MM.1S (cell line): ENCODE data around the gene EML5.

ENCODE experiments used
- DNase-seq: peaks from one replicate; pipeline ENCODE4 v3.0.0-alpha.2; 2015
- H2AFZ ChIP-seq: fragments of 300-600 bp; sonication (generic); 2 replicates; pipeline ENCODE4 v1.6.0; 2016; ENCODE audit warnings: antibody characterized with exemption, low read length
- H3F3A ChIP-seq: fragments of 300-600 bp; sonication (generic); 2 replicates; pipeline ENCODE4 v1.6.1; 2016; ENCODE audit warnings: mild to moderate bottlenecking, antibody characterized with exemption, low read length, moderate library complexity, mixed read lengths; ENCODE audit not compliant: insufficient read depth
- H3K27ac ChIP-seq: fragments of 300-600 bp; sonication (generic); 2 replicates; pipeline ENCODE4 v1.5.1; 2016; ENCODE audit warnings: mild to moderate bottlenecking, low read length
- H3K27me3 ChIP-seq: fragments of 300-600 bp; sonication (generic); replicated peaks from 2 replicates; pipeline ENCODE4 v1.6.0; 2016; ENCODE audit warnings: low read length; ENCODE audit not compliant: insufficient read depth
- H3K36me3 ChIP-seq: fragments of 300-600 bp; sonication (generic); replicated peaks from 2 replicates; pipeline ENCODE4 v1.6.1; 2016; ENCODE audit warnings: mild to moderate bottlenecking, low read length, mixed read lengths; ENCODE audit not compliant: insufficient read depth
- H3K4me1 ChIP-seq: fragments of 300-600 bp; sonication (generic); 2 replicates; pipeline ENCODE4 v1.6.1; 2016; ENCODE audit warnings: low read length, mixed read lengths
- H3K4me2 ChIP-seq: fragments of 300-600 bp; sonication (generic); 2 replicates; pipeline ENCODE4 v1.6.0; 2016; ENCODE audit warnings: low read depth, low read length
- H3K4me3 ChIP-seq: fragments of 300-600 bp; sonication (generic); 2 replicates; pipeline ENCODE4 v1.5.1; 2016; ENCODE audit warnings: low read length, mixed read lengths
- H3K79me2 ChIP-seq: fragments of 300-600 bp; sonication (generic); 2 replicates; pipeline ENCODE4 v1.6.1; 2016; ENCODE audit warnings: mixed run types, low read length, mixed read lengths
- H3K9ac ChIP-seq: fragments of 300-600 bp; sonication (generic); 2 replicates; pipeline ENCODE4 v1.6.1; 2016; ENCODE audit warnings: low read length, mixed read lengths
- H3K9me2 ChIP-seq: fragments of 300-600 bp; sonication (generic); replicated peaks from 2 replicates; pipeline ENCODE4 v1.6.1; 2016; ENCODE audit warnings: mild to moderate bottlenecking, low read length, mixed read lengths; ENCODE audit not compliant: insufficient read depth
- H3K9me3 ChIP-seq: fragments of 300-600 bp; sonication (generic); replicated peaks from 2 replicates; pipeline ENCODE4 v1.6.1; 2016; ENCODE audit warnings: mild to moderate bottlenecking, low read length, mixed read lengths; ENCODE audit not compliant: insufficient read depth
- H4K20me1 ChIP-seq: fragments of 300-600 bp; sonication (generic); 2 replicates; pipeline ENCODE4 v1.6.1; 2016; ENCODE audit warnings: mild to moderate bottlenecking, low read length, moderate library complexity, mixed read lengths; ENCODE audit not compliant: insufficient read depth
- EZH2 ChIP-seq: fragments of 300-600 bp; sonication (generic); optimal IDR thresholded peaks from 2 replicates; pipeline ENCODE3; 2017; ENCODE audit warnings: low read depth, mild to moderate bottlenecking, antibody characterized with exemption, low read length, mixed read lengths
- EZH2phosphoT487 ChIP-seq: fragments of 300-600 bp; sonication (generic); IDR thresholded peaks from 2 replicates; pipeline ENCODE4 v1.6.1; 2018; ENCODE audit warnings: antibody characterized with exemption, low read length
- TF ChIP-seq, protein P1 (sequence below): fragments of 300-600 bp; sonication (generic); IDR thresholded peaks from 2 replicates; pipeline ENCODE4 v1.5.1; 2016; ENCODE audit warnings: antibody characterized with exemption, low read length, mixed read lengths

The EML5 gene

DNA sequence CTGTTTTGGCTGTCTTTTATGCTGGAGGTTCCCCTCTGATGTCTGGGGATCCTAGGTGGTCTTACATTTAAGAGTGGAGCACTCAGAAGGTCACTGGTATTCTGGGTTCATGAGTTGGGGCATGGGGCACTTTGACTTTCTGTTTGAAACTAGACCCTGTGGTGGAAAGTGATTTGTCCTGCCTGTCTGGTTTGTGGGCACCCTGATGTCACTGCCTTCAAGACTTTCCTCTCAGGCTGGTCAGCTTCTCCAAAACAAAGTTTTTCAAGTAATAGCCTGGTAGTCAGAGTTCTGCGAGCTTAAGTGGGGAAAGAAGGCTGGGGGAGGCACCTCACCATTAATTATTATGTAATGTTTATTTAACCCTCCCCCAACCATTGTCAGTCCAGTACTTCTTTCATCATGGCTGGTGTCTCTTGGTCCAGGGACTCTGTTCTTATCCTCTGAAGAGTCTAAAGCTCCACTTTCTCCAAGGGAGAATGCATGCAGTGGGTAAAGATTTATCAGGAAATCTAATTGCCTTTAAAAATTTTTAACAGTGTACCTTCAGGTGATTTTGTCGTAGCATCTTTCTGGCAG, 194.6 kb downstream of the EML5 start:
- H3K9me2 ChIP-seq, result no peaks in the 10 kb centered on the region
- H3K79me2 ChIP-seq, result no peaks in the 10 kb centered on the region
- H3K36me3 ChIP-seq, result no peaks in the 10 kb centered on the region
- TF ChIP-seq EZH2 (no peak), EZH2phosphoT487 (no peak)
- TF ChIP-seq, protein P1, sequence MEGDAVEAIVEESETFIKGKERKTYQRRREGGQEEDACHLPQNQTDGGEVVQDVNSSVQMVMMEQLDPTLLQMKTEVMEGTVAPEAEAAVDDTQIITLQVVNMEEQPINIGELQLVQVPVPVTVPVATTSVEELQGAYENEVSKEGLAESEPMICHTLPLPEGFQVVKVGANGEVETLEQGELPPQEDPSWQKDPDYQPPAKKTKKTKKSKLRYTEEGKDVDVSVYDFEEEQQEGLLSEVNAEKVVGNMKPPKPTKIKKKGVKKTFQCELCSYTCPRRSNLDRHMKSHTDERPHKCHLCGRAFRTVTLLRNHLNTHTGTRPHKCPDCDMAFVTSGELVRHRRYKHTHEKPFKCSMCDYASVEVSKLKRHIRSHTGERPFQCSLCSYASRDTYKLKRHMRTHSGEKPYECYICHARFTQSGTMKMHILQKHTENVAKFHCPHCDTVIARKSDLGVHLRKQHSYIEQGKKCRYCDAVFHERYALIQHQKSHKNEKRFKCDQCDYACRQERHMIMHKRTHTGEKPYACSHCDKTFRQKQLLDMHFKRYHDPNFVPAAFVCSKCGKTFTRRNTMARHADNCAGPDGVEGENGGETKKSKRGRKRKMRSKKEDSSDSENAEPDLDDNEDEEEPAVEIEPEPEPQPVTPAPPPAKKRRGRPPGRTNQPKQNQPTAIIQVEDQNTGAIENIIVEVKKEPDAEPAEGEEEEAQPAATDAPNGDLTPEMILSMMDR, result no peak
- no peaks in the 10 kb centered on the region for H4K20me1 ChIP-seq
- no peaks in the 10 kb centered on the region for H3K4me1 ChIP-seq
- H3K27ac ChIP-seq, result no peak overlapping the region
- no peaks in the 10 kb centered on the region for H3F3A ChIP-seq
- H3K4me2 ChIP-seq, result no peak overlapping the region
- DNase-seq, result no peak
- no peak overlapping the region for H3K4me3 ChIP-seq
- no peak overlapping the region for H2AFZ ChIP-seq
- H3K9me3 ChIP-seq, result no peaks in the 10 kb centered on the region
- no peak overlapping the region for H3K9ac ChIP-seq
- H3K27me3 ChIP-seq, result no peaks in the 10 kb centered on the region

DNA sequence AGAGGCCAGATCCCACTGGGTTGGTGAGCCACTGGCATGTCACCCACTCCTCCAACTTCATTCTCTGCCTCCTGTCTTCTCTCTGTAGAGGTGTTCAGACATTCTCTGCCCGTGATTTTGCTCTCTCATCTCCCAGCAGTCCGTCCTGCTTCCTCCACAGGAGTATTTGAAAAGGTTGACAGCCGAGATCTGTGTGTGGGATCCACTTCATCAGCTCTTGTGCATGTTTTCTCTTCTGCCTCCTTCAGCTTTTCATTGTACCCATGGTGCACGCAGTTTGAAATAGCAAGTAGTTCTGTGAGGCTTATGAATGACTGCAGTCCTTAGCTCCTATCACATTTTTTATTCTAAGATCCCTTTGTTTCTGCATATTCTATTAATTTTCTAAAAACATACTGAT, 195.2 kb downstream of the EML5 start:
- no peak overlapping the region for H3K27ac ChIP-seq
- DNase-seq, result no peak
- H3K9ac ChIP-seq, result no peak overlapping the region
- TF ChIP-seq, protein P1, result no peak
- no peaks in the 10 kb centered on the region for H3F3A ChIP-seq
- H3K4me3 ChIP-seq, result no peak overlapping the region
- H2AFZ ChIP-seq, result no peak overlapping the region
- H3K4me2 ChIP-seq, result no peak overlapping the region
- no peaks in the 10 kb centered on the region for H3K9me2 ChIP-seq
- no peaks in the 10 kb centered on the region for H3K79me2 ChIP-seq
- H4K20me1 ChIP-seq, result no peaks in the 10 kb centered on the region
- no peaks in the 10 kb centered on the region for H3K36me3 ChIP-seq
- H3K9me3 ChIP-seq, result no peaks in the 10 kb centered on the region
- H3K27me3 ChIP-seq, result no peaks in the 10 kb centered on the region
- no peaks in the 10 kb centered on the region for H3K4me1 ChIP-seq

DNA sequence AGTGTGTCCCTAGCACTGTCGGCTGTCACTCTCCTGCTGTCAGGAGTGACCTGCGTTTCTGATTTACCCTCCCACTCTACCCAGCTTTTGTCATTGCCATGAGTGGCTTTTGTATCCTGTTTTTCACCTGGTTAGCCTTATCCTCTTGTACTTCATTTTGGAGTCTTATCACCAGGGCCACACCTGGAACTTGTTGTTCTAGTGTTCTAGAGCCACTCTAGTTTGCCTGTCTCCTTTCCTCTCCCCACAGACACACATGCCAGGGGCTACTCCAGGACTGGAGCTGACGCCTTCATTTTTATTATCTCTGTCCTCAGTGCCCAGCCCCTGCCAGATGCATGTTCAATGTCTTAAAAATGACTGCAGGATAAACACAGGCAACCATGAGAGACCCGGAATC, 195.7 kb downstream of the EML5 start:
- H3K79me2 ChIP-seq, result no peaks in the 10 kb centered on the region
- H3K36me3 ChIP-seq, result no peaks in the 10 kb centered on the region
- TF ChIP-seq, protein P1, result no peak
- TF ChIP-seq EZH2phosphoT487 (no peak), EZH2 (no peak)
- no peaks in the 10 kb centered on the region for H4K20me1 ChIP-seq
- no peak overlapping the region for H3K27ac ChIP-seq
- no peak overlapping the region for H3K9ac ChIP-seq
- H3K9me2 ChIP-seq, result no peaks in the 10 kb centered on the region
- H3K27me3 ChIP-seq, result no peaks in the 10 kb centered on the region
- DNase-seq, result no peak
- no peaks in the 10 kb centered on the region for H3F3A ChIP-seq
- H3K4me3 ChIP-seq, result no peak overlapping the region
- H3K4me1 ChIP-seq, result no peaks in the 10 kb centered on the region
- no peak overlapping the region for H2AFZ ChIP-seq
- H3K9me3 ChIP-seq, result no peaks in the 10 kb centered on the region
- no peak overlapping the region for H3K4me2 ChIP-seq
